Right kidney (tissue), 1 donor: ENCODE data around the gene EML2.
A peak's percentile ranks its signal among the peaks of the same experiment; 100 is the strongest.
"Not testable (repeated sequence)": the region's sequence is repeated elsewhere in the genome, so short reads cannot be mapped to it uniquely, and the experiment has no call there.

ENCODE experiments used
- DNase-seq: peaks from one replicate; pipeline ENCODE4 v3.0.0-alpha.2; 2016

EML2 gene

DNA sequence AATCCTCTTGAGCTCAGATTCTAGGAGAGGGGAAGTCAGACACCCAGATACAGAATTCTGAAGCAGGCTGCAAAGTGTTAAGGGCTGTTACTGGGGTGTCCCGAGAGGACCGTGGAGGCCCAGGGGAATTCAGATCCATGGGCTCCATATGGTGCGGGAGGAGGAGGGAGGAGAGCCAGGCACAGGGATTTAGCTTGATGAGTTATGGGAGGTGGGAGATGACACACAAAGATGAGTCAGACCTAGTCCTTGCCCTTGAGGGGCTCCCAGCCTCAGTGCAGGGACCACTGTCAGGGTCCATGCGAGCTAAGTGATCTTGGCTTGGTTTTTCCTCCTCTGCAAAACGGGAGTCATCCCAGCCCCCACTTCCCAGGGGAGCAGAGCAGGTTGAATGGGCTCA is 14.4 kb upstream of the EML2 start:
- DNase-seq = no peak

DNA sequence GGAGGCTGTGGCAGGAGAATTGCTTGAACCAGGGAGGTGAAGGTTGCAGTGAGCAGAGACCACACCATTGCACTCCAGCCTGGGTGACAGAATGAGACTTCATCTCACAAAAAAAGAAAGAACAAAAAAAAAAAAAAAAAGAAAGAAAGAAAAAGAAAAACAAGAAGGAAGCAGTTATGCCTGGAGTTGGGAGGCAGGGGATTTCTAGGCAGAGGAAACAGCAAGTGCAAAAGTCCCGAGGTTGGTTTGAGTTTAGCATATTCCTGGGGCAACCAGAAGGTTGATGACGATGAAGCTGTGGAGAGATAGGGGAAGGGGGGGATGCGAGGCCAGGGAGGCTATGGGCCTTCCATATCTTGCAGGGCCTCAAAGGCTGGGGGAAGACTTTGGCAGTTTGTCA is 11.5 kb upstream of the EML2 start:
- no peak for DNase-seq

DNA sequence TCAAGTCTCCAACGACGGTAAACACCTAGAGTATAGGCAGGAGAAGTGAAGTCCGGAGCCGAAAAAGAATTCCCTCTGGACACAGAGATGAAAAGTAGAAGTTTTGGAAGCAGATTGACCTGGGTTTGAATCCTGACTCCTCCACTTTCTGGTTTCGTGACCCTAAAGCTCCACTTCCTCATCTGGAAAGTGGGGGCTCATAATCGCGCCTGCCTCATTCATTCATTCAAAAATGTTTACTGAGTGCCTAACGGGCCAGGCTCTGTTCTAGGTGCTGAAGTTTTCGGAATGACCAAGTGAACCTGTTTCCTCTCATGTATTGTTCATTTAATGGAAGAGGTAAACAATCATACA is 7.1 kb upstream of the EML2 start:
- DNase-seq = no peak

DNA sequence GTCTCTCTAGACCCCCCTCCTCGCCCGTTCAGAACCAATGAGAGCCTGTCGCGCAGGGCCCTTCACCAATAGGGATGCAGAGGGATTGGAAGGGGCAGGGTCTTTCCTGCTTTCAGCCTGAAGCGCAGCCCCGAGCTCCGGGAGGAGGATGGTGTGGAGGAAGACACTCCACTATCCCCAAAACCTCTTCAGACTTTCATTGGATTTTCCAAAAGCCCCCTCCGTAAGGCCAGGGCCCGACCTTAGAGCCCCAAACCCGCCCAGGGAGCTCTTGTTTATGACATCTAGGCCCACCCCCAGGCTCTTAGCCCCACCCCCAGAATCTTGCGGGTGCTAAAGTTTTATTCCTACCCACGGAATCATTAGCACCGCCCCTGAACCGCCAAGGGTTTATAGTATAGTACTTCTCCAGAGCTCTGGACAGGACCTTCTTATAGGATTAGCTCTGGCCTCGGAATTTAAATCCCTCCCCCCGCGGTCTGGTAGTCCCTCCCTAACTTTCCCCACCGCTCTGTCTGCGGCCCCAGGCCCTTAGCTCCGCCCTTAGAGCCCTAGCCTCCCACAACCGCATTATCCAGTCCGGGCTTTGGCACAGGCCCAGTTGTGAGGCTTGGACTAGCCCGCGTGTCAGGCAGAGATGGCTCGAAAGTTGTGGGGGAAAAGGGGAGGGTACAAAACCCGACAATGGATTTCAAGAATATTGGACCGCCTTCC is 6.6 kb upstream of the EML2 start:
- DNase-seq = peak; percentile 77

DNA sequence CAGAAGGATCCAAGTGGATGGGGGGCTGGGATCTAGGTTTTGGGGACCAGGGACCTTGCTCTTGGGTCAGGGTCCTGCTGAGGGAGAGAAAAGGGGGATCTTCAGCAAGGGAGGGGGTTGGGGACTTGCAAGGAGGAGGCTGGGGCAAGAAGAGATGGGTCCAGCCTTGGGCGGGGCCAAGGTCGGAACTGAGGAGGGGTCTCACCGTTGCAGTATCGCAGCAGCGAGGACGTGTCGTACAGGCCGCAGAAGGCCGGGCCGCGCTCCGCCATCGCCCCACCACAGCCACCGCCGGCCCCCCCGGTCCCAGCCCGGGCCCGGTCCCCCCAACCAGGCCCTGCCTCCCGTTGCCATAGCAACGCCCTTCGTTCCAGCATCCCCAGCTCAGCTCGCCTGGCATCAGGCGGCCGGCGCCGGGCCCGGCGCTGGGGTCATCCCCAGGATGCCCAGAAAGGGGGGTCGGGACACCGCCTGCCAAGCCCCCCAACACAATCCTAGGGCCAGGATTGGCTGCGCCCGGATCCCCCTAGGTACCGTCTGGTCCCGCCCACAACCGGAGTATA is 6.0 kb upstream of the EML2 start:
- no peak for DNase-seq

DNA sequence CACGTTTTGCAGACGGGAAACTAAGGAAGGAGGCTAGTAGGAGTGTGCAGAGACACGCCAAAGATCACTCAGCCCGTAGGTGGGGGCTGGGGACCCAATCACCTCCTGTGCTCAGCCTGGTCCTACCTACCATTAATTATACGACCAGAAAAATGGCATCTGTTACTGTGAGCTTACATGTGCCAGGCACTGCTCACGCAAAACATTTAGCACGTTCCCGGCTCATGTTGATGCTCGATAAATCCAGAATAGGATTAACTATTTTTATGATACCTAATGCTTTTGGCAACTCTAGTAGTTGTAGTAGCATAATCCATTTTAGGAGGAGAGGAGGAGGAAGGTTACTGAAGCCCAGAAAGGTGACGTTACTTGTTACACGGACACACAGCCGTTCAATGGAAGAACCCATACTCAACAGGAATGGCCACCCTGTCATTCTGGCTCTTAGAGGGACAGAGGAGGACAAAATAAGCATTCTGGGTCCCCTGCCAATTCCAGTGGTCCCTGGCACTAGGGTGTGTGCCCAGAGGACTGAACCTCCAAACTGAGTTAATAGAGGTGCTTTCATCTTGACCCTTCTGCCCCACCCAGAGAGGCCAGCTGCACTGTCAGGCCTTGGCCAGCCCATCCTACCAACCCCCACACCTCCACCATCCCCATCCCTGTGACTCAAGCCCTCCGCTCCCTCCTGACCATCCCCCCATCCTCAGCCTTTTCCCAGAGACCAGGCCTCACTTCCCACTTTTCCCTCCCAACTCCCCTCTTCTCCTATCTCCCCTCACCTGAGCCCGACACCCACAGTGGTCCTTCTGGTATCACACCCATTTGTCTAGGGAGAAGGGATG is 5.0 kb upstream of the EML2 start:
- no peak for DNase-seq

DNA sequence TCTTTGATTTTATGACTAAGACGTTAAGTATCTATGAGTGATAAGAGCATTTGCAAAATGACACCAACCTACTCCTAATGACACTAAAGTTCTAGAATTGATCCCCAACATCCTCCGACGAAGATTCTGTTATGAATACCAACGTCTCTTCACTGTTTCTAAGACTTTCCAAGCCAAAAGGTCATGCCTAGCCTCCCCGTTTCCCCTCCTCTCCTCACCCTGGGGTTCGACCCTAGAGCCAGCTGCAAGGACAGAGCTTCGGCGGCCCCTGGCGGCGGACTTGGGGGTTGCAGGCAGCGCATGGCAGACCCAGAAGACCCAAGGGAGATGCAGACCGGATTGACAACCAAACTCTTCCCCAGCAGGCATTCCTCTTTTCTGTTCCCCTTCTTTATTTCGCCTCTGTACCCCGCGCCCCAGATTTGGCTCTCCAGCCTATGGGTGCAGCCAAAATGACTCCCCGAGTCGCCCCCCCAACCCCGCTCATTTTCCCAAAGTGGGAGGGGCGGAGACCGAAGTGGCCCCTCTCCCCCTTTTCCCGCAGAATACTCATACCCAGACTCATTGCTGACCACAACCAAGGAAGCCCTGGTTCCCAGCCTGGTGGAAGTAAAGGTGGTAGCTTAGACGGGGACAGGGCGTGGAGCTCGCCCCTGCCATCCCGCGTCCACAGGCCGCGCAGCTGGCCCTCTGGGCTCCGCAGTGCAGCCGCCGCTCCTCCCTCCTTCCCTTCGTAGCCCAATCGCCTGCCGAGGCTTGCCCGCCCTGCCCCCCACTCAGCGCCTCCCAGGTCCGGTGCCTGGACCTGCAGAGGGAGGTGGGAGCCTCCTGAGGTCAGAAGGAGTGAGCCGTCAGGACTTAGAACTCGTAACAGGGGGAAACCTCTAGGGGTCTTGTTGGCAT is 4.1 kb upstream of the EML2 start:
- DNase-seq = peak; percentile 79

DNA sequence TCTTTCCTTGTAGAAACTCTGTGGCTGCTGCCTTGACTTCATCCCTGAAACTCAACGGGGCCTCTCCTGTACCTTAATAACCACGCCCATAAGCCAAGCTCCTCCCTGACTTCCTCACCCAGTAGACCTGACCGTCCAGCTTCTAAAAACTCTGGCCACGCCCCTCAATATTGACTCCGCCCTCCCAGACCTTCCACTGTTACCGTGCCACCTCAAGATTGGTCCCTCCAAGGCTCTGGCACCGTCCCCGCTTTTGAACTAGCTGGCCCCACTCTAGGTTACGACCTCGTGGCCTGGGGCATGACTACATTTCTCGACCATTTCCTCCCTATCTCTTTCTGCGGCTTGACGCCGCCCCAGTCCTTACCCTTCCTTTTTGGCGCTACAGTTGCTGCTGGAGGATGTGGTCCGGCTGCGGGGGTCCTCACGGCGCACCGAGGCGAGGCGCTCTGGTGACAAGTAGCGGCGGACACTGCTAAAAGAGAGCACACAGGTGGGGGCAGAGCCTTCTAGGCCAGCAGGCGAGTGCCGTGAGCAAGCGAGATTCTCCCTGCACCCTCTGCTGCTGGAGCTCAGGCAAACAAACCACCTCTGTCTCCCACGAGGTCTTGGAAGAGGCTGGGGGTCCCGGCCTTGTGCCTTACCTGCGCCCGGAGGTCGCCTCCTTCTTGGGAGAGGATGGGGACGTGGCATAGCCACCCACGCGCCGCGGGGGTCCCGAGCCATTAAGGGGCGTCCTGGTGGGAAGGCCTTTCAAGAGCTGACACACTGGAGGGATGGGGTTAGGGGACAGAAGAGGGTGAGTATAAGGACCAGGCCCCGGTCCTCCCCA is 2.3 kb upstream of the EML2 start:
- DNase-seq = peak; percentile 84

DNA sequence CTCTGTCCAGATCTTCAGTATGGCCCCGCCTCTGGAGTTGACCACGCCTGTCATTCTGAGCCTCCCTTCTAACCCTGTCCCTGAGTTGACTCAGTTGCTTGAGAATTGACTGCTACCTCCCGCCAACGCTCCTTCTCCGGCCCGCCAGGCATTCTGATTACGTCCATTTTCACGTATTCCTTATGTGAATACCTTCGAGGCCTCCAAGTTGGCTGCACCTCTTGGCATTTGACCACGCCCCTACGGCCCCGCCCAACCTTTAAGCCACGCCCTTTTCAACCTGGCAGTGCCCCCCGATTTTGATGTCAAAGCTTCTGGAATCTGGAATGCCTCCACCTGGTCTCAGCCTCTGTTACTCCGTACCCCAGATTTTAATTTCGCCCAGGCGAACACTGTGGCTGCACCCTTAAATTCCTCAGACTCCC is 1.7 kb upstream of the EML2 start:
- DNase-seq = no peak

DNA sequence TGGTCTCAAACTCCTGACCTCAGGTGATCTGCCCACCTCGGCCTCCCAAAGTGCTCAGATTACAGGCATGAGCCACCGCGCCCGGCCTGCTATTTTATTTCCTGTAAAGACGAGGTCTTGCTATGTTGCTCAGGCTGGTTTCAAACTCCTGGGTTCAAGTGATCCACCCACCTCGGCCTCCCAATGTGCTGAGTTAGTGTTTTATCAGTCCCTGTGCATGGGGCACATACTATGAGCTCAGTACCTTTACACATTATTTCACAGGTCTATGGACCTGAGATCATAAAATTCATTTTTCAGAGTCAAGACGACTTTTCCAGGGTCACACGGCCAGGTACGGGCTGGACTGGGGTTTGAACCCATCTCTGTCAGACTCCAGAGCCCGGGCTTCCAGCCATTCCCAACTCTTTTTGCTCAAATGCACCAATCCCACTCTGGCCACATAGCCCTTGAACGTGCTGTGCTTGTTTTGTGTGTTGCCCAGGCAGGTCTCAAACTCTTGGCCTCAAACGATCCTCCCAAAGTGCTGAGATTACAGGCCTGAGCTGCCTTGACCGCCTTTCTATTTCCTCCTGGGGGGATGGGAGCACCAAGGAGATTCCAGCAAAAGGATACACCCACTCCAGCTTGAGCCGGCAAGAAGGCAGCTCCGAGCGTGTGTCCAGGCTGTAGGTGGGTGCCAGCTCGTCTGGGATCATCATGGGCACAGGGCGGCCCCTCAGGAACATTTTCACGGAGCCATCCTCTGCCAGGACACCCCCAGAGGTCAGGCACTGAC is 1.1 kb downstream of the EML2 start:
- no peak for DNase-seq

DNA sequence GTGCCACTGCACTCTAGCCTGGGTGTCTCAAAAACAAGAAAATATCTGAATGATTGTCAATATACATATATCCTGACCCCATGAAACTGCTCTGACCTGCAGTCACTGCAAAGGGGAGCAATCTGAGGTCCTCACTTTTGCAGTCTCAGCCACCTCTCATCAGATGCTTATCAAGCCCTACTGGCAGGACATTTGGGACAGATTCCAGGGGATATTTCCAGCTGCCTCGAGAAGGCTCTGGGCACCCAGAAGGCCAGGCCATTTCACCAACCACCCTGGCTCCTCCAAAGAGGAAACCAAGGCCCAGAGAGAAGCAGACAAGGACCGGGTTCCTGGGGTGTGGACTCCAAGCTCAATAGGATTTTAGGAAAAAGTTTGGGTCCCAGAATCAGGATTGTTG is 2.3 kb downstream of the EML2 start:
- no peak for DNase-seq

DNA sequence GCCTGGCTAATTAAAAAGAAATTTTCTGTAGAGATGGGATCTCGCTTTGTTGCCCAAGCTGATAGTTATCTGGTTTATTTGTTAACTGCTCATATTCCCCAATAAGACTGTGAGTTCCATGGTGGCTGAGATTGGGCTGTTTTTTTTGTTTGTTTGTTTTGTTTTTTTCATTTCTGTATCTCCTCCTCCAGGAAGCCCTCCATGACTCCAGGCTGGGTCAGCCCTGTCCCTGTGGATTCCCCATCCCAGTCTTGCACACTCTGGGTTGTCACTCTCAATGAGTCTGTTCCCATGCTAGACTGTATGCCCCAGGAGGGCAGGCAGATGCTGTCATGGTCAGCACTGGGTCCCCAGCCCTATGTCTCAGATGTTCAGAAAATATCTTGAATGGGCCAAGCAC is 2.9 kb downstream of the EML2 start:
- DNase-seq = no peak

DNA sequence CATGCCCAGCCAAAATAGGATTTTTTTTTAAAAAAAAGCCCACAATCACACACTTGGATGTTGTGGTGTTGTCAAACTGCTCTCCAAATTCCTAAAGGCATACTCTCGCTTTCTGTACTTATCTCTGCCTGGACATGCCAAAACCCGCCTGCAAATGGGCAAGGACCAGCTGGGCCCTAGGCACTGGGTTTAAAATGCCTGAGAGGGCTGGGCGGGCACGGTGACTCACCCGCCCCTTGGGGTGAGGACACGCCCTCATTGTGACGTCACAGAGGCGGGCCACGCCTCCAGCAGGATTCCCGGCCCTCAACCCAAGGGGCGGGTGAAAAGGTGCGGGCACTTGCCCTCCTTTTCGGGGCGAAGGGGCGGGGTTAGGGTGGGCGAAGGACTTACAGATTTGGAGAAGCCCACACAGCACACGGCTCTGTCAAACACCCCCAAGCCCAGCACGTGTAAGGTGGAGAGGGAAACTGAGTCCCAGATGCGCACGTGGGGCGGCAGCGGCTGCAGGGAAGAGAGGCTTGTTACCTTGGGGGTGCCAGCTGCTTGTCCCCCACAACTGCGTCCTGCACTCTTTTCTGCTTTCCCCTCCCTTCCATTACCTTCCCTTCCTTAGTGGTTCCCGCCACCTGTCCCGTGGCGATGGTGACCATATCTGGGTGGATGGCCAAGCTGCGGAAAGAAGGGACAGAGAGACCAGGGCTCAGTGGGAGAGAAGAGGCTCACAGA is 6.6 kb downstream of the EML2 start:
- DNase-seq = peak; percentile 56

DNA sequence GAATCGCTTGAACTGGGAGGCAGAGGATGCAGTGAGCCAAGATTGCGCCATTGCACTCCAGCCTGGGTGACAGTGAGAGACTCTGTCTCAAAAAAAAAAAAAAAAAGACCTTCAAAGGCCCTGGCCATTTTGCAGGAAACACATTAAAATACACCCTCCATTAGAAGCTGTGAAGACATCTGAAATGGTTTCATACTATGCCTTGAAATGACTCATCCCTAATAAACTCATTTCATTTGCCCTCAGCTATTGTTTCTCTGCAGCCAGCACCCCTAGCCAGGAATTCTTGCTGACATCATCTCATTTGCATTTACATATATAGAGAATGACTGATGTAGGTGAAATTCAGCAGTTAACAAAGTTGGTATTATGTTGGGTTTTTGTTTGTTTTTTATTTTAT is 8.7 kb downstream of the EML2 start:
- DNase-seq = no peak

DNA sequence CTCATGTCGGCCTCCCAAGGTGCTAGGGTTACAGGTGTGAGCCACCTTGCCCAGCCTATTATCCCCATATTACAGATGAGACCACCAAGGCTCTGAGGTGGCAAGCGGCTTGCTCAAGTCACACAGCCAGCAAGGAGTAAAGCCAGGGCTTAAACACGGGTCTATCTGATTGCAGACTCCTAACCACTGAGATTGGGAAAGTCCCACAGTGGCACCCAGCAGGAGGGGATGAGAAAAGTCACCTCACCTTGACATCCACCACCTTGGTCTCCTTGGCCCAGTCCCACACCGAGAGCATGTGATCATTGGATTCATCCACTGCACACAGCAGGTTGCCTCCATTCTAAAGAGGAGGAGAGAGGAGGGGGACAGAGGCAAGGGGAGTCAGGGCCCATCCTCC is 9.5 kb downstream of the EML2 start:
- DNase-seq = no peak

DNA sequence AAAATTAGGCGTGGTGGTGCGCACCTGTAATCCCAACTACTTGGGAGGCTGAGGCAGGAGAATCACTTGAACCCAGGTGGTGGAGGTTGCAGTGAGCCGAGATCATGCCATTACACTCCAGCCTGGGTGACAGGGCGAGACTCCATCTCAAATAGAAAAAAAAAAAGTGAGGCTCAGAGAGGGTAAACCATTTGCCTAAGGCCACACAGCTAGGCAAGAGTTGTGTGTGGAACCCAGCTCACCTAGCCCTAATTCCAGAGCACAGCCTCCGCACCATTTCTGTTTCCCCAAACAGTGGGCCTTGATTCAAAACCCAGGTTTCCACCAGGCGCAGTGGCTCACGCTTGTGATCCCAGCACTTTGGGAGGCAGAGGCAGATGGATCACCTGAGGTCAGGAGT is 11.0 kb downstream of the EML2 start:
- not testable (repeated sequence) for DNase-seq

DNA sequence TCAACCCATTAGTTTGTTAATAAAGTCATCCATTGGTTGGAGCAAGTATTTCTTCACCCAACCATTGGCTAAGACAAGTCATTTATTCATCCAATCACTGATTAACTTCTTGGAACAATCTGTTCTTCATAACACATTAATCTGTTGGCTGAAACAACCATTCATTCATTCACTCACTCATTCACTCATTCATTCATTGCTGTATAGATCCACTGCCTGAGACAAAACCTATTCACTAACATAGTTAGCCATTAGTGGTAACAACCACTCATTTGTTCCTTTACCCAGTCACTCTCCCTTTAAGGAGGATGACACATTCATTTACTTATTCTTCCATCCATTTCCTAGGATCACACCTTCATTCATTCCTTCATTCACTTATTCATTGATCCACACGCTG is 15.2 kb downstream of the EML2 start:
- DNase-seq = no peak

DNA sequence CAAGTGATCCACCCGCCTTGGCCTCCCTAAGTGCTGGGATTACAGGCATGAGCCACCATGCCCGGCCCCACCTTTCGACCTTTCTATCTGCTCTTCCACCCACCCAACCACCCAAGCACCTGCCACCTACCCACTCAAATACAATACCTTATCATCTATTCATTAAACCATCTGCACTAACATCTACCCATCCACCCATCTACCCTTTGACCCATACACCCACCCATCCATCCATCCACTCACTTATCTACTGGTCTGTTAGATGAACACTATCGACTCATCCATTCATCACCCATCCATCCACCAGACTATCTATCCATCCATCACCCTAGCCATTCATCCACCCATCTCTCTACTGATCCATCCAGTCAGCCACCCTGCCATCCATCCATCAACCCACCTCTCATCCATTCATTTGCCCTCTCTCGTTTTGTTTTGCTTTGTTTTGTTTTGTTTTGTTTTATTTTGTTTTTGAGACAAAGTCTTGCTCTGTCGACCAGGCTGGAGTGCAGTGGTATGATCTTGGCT is 17.2 kb downstream of the EML2 start:
- DNase-seq = no peak

DNA sequence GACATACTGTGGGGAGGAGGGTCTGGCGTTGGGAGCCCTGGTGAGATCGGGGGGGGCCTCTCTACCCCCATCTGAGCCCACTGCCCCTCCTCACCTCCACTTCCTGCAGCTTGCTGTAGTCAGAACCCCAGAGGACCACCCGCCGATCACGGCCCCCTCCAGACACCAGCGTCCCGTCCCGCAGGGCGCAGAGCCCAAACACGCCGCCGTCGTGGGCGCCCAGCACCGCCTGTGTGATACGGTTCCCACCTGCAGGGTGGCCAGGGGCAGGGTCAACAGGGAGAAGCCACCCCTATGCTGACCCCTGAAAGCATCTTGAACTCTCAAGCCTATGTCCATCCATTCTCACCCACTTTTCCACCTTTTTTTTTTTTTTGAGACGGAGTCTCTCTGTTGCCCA is 17.8 kb downstream of the EML2 start:
- no peak for DNase-seq

DNA sequence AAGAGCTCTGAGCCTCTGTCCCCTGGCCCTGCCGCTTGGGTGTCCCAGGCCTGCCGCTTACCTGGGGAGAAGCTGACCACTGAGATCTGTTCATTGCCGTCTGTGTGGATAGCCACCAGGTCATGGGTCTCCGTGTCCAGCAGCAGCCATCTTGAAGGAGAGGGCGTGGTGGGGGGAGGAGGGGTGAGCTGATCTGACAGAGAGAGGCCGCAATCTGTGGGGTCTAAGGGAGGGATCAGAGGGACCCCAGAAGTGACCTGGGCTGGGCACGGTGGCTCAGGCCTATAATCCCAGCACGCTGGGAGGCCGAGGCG is 22.5 kb downstream of the EML2 start:
- no peak for DNase-seq
